ENCODE results near the gene TRMU.

The TRMU gene

GRCh38 chr22:46356496-46357480, 21.3 kb downstream of the TRMU start:
- no peak for ATAC-seq
- TF ChIP-seq CREB5 (CRISPR knock-in tag; IDR thresholded peaks at IDR 0.05; ENCODE audit: low read depth): no peak
- TF ChIP-seq GLIS3 (CRISPR knock-in tag; IDR thresholded peaks at IDR 0.05): no peak
- TF ChIP-seq ZNF8 (CRISPR knock-in tag; IDR thresholded peaks at IDR 0.05): no peak
- TF ChIP-seq ZFP30 (CRISPR knock-in tag; IDR thresholded peaks at IDR 0.05): no peak
- TF ChIP-seq TCF4 (CRISPR knock-in tag; IDR thresholded peaks at IDR 0.05; ENCODE audit: borderline replicate concordance): no peak

GRCh38 chr22:46357711-46358520, 22.4 kb downstream of the TRMU start:
- TF ChIP-seq TCF4 (CRISPR knock-in tag; IDR thresholded peaks at IDR 0.05; ENCODE audit: borderline replicate concordance) (no peak), CSRNP3 (CRISPR knock-in tag; IDR thresholded peaks at IDR 0.05) (no peak), ARNTL (CRISPR knock-in tag; IDR thresholded peaks at IDR 0.05; ENCODE audit: borderline replicate concordance, low read depth) (no peak), RARB (CRISPR knock-in tag; IDR thresholded peaks at IDR 0.05) (no peak), TOX (CRISPR knock-in tag; IDR thresholded peaks at IDR 0.05; ENCODE audit: borderline replicate concordance) (no peak), CSDC2 (CRISPR knock-in tag; IDR thresholded peaks at IDR 0.05) (no peak), GLIS3 (CRISPR knock-in tag; IDR thresholded peaks at IDR 0.05) (no peak), ZNF565 (CRISPR knock-in tag; conservative IDR thresholded peaks at IDR 0.05; ENCODE audit: low read depth) (no peak), ISL1 (CRISPR knock-in tag; IDR thresholded peaks at IDR 0.05) (no peak)
- no peak for ATAC-seq

GRCh38 chr22:46358766-46359165, 23.3 kb downstream of the TRMU start:
- ATAC-seq: no peak
- TF ChIP-seq SNAI2 (CRISPR knock-in tag; IDR thresholded peaks at IDR 0.05) (no peak), ZC3H10 (CRISPR knock-in tag; IDR thresholded peaks at IDR 0.05) (no peak), TCF4 (CRISPR knock-in tag; IDR thresholded peaks at IDR 0.05; ENCODE audit: borderline replicate concordance) (no peak), CREB5 (CRISPR knock-in tag; IDR thresholded peaks at IDR 0.05; ENCODE audit: low read depth) (no peak)

- no peak for TF ChIP-seq PPARA (CRISPR knock-in tag; IDR thresholded peaks at IDR 0.05; ENCODE audit: borderline replicate concordance)
- TF ChIP-seq TCF4 (CRISPR knock-in tag; IDR thresholded peaks at IDR 0.05; ENCODE audit: borderline replicate concordance): no peak
- no peak for TF ChIP-seq CREB5 (CRISPR knock-in tag; IDR thresholded peaks at IDR 0.05; ENCODE audit: low read depth)
- no peak for TF ChIP-seq BACH2 (CRISPR knock-in tag; IDR thresholded peaks at IDR 0.05; ENCODE audit: borderline replicate concordance)
- no peak for TF ChIP-seq ZNF70 (CRISPR knock-in tag; IDR thresholded peaks at IDR 0.05)
- TF ChIP-seq PATZ1 (CRISPR knock-in tag; IDR thresholded peaks at IDR 0.05; ENCODE audit: borderline replicate concordance): no peak
- no peak for TF ChIP-seq ZC3H10 (CRISPR knock-in tag; IDR thresholded peaks at IDR 0.05)
- TF ChIP-seq OSR1 (CRISPR knock-in tag; IDR thresholded peaks at IDR 0.05): no peak
- no peak for TF ChIP-seq RARB (CRISPR knock-in tag; IDR thresholded peaks at IDR 0.05)
- no peak for TF ChIP-seq CSDC2 (CRISPR knock-in tag; IDR thresholded peaks at IDR 0.05)
- no peak for TF ChIP-seq ISL1 (CRISPR knock-in tag; IDR thresholded peaks at IDR 0.05)
Measured at GRCh38 chr22:46359362-46359761, 23.8 kb downstream of the TRMU start.

More at GRCh38 chr22:46359362-46359761, 23.8 kb downstream of the TRMU start:
- no peak for ATAC-seq
